GM10847 (cell line): ENCODE results near the gene PRDM7.

Experiments
- POLR2A ChIP-seq: IDR thresholded peaks from 2 replicates; pipeline ENCODE4 v1.6.1; 2011; ENCODE audit not compliant: insufficient read length; ENCODE audit errors: extremely low read depth

PRDM7 gene

GRCh38 chr16:90077240-90077756 lies at the start of gene PRDM7:
PRDM7 (minus strand) TSS chr16:90077331; CDS start chr16:90075910, 1,421 bp downstream.
- no peak for TF ChIP-seq POLR2A

GRCh38 chr16:90084215-90084950 lies 7.3 kb upstream of the PRDM7 start:
- no peak for TF ChIP-seq POLR2A

GRCh38 chr16:90083139-90083538 lies 6.0 kb upstream of the PRDM7 start:
- no peak for TF ChIP-seq POLR2A

- no peak for TF ChIP-seq POLR2A
Observed at GRCh38 chr16:90081606-90081970, 4.5 kb upstream of the PRDM7 start.

GRCh38 chr16:90078579-90078895 lies 1.4 kb upstream of the PRDM7 start:
- TF ChIP-seq POLR2A: no peak

- TF ChIP-seq POLR2A: no peak
Observed at GRCh38 chr16:90077757-90078578, 837 bp upstream of the PRDM7 start.

GRCh38 chr16:90072442-90073105 lies 4.6 kb downstream of the PRDM7 start:
- no peak for TF ChIP-seq POLR2A

- TF ChIP-seq POLR2A: no peak
Observed at GRCh38 chr16:90070440-90070839, 6.7 kb downstream of the PRDM7 start.

- TF ChIP-seq POLR2A: no peak
Observed at GRCh38 chr16:90061437-90061836, 15.7 kb downstream of the PRDM7 start.

- no peak for TF ChIP-seq POLR2A
Observed at GRCh38 chr16:90057738-90058173, 19.4 kb downstream of the PRDM7 start.

GRCh38 chr16:90055371-90055770 lies 21.8 kb downstream of the PRDM7 start:
- no peak for TF ChIP-seq POLR2A

GRCh38 chr16:90054554-90054953 lies 22.6 kb downstream of the PRDM7 start:
- no peak for TF ChIP-seq POLR2A

- TF ChIP-seq POLR2A: no peak
Observed at GRCh38 chr16:90053902-90054500, 23.1 kb downstream of the PRDM7 start.

GRCh38 chr16:90050969-90051368 lies 26.2 kb downstream of the PRDM7 start:
- no peak for TF ChIP-seq POLR2A

GRCh38 chr16:90048737-90049330 lies 28.3 kb downstream of the PRDM7 start:
- no peak for TF ChIP-seq POLR2A
